ENCODE measurements around the gene MAGI1.

Gene MAGI1

DNA sequence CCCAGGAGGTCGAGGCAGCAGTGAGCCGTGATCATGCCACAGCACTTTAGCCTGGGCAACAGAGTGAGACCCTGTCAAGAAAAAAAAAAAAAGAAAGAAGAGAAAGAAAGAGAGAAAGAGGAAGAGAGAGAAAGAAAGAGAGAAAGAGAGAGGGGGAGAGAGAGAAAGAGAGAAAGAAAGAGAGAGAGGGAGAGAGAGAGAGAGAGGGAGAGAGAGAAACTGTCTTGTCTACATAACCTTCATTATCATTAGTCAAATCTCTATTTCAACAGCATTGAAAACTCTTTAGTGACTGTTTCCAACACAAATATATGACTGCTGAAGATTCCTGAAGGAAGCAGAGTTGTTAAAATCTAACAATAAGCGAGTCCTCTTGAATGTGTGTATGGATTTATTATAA is 304.3 kb downstream of the MAGI1 start:
- in situ Hi-C loops (cut with MboI; ENCODE audit: low sequenced_read_pairs, unreplicated experiment) = loop anchor here (25.0 kb wide), 1 partner anchor 1197 kb away; no protein-coding TSS in a partner anchor
- TF ChIP-seq, protein P1, sequence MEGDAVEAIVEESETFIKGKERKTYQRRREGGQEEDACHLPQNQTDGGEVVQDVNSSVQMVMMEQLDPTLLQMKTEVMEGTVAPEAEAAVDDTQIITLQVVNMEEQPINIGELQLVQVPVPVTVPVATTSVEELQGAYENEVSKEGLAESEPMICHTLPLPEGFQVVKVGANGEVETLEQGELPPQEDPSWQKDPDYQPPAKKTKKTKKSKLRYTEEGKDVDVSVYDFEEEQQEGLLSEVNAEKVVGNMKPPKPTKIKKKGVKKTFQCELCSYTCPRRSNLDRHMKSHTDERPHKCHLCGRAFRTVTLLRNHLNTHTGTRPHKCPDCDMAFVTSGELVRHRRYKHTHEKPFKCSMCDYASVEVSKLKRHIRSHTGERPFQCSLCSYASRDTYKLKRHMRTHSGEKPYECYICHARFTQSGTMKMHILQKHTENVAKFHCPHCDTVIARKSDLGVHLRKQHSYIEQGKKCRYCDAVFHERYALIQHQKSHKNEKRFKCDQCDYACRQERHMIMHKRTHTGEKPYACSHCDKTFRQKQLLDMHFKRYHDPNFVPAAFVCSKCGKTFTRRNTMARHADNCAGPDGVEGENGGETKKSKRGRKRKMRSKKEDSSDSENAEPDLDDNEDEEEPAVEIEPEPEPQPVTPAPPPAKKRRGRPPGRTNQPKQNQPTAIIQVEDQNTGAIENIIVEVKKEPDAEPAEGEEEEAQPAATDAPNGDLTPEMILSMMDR (IDR thresholded peaks at IDR 0.05; ENCODE audit: borderline replicate concordance, control extremely low read depth, extremely low read depth, insufficient read depth, missing control alignments) = no peak
- DNase-seq (ENCODE audit: low spot score) = no peak

DNA sequence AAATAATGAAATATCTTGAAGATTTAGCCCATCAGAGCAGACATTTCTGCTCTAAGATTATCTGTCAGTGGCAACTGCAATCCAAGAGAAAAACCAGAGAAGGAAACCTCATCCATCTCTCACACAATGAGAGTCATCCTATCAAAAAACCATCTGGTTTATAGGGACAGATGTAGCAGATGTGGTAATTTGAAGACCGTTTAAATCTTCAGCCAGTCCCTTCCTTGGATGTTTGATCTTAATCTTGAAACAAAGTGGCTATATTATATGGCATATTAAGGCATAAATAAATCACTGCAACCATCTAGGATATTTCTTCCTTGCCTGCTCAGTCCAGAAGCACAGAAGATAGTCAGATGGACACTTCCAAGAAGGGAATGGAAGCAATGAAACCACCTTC is 305.3 kb downstream of the MAGI1 start:
- in situ Hi-C loops (cut with MboI; ENCODE audit: low sequenced_read_pairs, unreplicated experiment) = loop anchor here (25.0 kb wide), 1 partner anchor 1196 kb away; no protein-coding TSS in a partner anchor
- no peak for DNase-seq (ENCODE audit: low spot score)
- TF ChIP-seq, protein P1 (IDR thresholded peaks at IDR 0.05; ENCODE audit: borderline replicate concordance, control extremely low read depth, extremely low read depth, insufficient read depth, missing control alignments) = no peak

DNA sequence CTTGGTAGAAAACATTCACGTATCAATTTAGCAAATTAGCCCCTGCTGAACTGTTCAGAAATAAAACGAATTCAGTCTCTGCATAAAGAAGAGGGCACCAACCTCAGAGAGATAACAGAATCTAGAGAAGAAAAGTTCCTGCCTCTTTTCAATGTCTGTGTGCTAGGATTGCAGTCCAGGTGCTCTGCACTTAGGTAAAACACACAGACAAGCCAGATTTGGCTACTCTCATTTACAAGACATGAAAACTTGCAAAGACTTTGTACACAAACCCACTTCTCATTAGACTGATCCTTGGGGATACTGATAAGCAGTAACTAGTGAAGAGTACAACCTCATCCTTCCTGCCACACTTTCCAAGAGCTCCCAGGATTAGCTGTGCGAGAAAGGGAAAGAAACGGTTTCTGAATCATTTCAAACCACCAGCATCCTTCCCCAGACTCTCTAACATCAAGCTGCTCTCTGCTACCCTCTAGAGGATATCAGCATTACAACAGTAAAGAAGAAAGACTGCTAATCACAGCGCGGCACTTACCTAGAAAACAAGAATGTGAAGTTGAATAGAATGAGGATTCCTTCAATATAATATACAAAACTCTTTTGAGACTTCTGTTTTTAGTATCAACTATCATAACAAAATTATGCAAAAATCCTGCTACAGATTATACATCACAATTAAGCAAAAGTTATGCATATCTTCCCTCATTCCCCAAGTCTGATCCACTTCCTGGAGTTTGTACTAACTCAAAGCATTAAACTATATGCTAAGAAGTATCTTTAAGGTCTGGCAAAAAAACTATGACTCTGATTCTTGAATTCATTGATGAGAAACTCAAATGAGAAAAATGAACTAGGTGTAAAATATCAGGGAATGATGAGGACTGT is 306.4 kb downstream of the MAGI1 start:
- TF ChIP-seq, protein P1 (IDR thresholded peaks at IDR 0.05; ENCODE audit: borderline replicate concordance, control extremely low read depth, extremely low read depth, insufficient read depth, missing control alignments) = peak; percentile 76
- in situ Hi-C loops (cut with MboI; ENCODE audit: low sequenced_read_pairs, unreplicated experiment) = loop anchor here (25.0 kb wide), 1 partner anchor 1195 kb away; no protein-coding TSS in a partner anchor
- peak; percentile 62 for DNase-seq (ENCODE audit: low spot score)

DNA sequence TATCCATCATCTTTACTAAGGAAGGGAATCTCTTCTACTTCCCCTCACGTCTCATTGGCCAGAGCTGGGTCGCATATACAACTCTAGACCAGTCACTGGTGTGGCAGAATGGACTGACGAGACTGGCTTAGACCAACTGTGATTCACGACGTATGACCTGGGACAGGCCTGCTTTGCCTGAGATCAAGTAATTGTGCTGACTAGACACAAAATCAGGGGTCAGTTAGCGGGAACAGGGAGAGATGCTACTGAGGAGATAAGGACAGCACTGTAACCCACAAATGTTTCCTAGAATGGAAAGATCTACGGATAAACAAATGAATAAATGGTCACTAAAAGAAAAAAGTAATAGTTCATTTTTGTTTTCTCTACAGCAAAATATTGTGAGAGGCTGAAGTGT is 308.3 kb downstream of the MAGI1 start:
- DNase-seq (ENCODE audit: low spot score) = no peak
- in situ Hi-C loops (cut with MboI; ENCODE audit: low sequenced_read_pairs, unreplicated experiment) = loop anchor here (25.0 kb wide), 1 partner anchor 1193 kb away; no protein-coding TSS in a partner anchor
- TF ChIP-seq, protein P1 (IDR thresholded peaks at IDR 0.05; ENCODE audit: borderline replicate concordance, control extremely low read depth, extremely low read depth, insufficient read depth, missing control alignments) = no peak

DNA sequence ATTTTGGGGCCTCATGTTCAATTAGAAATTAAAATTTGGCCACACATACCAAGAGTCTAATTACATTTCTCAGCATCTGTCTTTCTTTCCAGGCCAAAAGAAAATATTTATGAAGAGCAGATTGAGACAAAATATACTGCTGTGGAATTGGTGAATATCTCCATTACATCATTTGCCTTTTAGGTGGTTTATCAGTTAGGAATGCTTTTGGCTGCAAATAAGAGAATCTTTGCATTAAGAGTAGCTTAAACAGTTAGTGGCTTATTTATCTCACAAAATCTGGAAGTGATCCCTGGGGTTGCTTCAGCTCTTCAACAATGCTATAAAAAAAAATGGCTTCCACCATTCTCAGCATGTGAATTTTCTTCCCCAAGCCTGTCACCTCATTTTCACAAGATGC is 308.7 kb downstream of the MAGI1 start:
- DNase-seq (ENCODE audit: low spot score) = no peak
- TF ChIP-seq, protein P1 (IDR thresholded peaks at IDR 0.05; ENCODE audit: borderline replicate concordance, control extremely low read depth, extremely low read depth, insufficient read depth, missing control alignments) = no peak
- in situ Hi-C loops (cut with MboI; ENCODE audit: low sequenced_read_pairs, unreplicated experiment) = loop anchor here (25.0 kb wide), 1 partner anchor 1193 kb away; no protein-coding TSS in a partner anchor

DNA sequence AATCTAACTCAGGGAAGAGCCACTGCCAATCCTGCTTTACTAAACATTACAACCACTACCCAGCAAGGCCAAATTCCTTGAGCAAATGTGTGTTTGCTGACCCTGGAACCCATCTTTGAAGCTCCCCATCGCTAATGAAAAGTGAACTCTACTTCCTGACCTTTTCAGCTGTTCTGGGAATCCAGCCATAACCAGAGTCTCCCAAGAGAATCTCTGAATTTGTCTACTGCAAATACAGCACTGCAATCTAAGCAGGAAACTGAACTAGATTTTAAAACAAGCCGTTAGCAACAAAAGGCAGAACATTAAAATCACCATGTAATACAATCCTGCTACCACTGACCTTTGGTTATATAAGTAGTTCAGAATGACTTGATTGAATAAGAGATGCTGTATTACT is 309.2 kb downstream of the MAGI1 start:
- in situ Hi-C loops (cut with MboI; ENCODE audit: low sequenced_read_pairs, unreplicated experiment) = loop anchor here (25.0 kb wide), 1 partner anchor 1192 kb away; no protein-coding TSS in a partner anchor
- no peak for DNase-seq (ENCODE audit: low spot score)
- TF ChIP-seq, protein P1 (IDR thresholded peaks at IDR 0.05; ENCODE audit: borderline replicate concordance, control extremely low read depth, extremely low read depth, insufficient read depth, missing control alignments) = no peak

Measured in GM13976 (cell line).